Mesenchymal stem cell (in vitro differentiated cells and primary cell): ENCODE data around the gene ZMPSTE24.

Experiments used
- DNase-seq: peaks from one replicate; pipeline ENCODE4 v3.0.0-alpha.2; 2013
- H2AFZ ChIP-seq: one replicate; pipeline ENCODE4 v1.6.1; 2013; ENCODE audit warnings: low read depth, mild to moderate bottlenecking, control low read depth, inconsistent platforms, low read length, moderate library complexity
- H2AK5ac ChIP-seq: 2 replicates; pipeline ENCODE4 v1.6.1; 2013; ENCODE audit warnings: low read length, moderate library complexity, mild to moderate bottlenecking, inconsistent platforms; ENCODE audit not compliant: severe bottlenecking
- H2BK120ac ChIP-seq: one replicate; pipeline ENCODE4 v1.6.1; 2013; ENCODE audit warnings: low read depth, mild to moderate bottlenecking, inconsistent platforms, low read length, moderate library complexity
- H2BK12ac ChIP-seq, 2 experiments: one replicate each; pipeline ENCODE4 v1.6.1; 2013; ENCODE audit warnings: inconsistent platforms in 2 of 2, low read length in 2 of 2, mild to moderate bottlenecking in 2 of 2, moderate library complexity in 2 of 2, control low read depth in 1 of 2
- H2BK15ac ChIP-seq: one replicate; pipeline ENCODE4 v1.6.1; 2013; ENCODE audit warnings: mild to moderate bottlenecking, low read depth, inconsistent platforms; ENCODE audit not compliant: poor library complexity, severe bottlenecking
- H2BK5ac ChIP-seq: 2 replicates; pipeline ENCODE4 v1.6.1; 2013; ENCODE audit warnings: low read depth, mild to moderate bottlenecking, low read length, control low read depth, inconsistent platforms; ENCODE audit not compliant: poor library complexity, severe bottlenecking
- H3K14ac ChIP-seq, 2 experiments: one replicate each; pipeline ENCODE4 v1.6.1; 2013; ENCODE audit warnings: inconsistent platforms in 2 of 2, low read length in 2 of 2, control low read depth in 1 of 2, mild to moderate bottlenecking in 1 of 2, moderate library complexity in 1 of 2
- H3K18ac ChIP-seq, 2 experiments: one replicate each; pipeline ENCODE4 v1.6.1; 2013; ENCODE audit warnings: inconsistent platforms in 2 of 2, low read length in 2 of 2, control low read depth in 1 of 2, low read depth in 1 of 2, mild to moderate bottlenecking in 1 of 2
- H3K23ac ChIP-seq, 2 experiments: one replicate each; pipeline ENCODE4 v1.6.1; 2013; ENCODE audit warnings: inconsistent platforms in 2 of 2, low read length in 2 of 2, mild to moderate bottlenecking in 2 of 2, moderate library complexity in 2 of 2, control low read depth in 1 of 2
- H3K27ac ChIP-seq: 2 replicates; pipeline ENCODE4 v1.5.1; 2013; ENCODE audit warnings: mild to moderate bottlenecking, moderate library complexity, low read length, control low read depth, inconsistent platforms; ENCODE audit not compliant: poor library complexity, severe bottlenecking
- H3K27me3 ChIP-seq, 2 experiments: 2 replicates each; pipeline versions ENCODE4 v1.6.1 to v1.7.0; 2013; ENCODE audit warnings: low read length in 2 of 2, mild to moderate bottlenecking in 2 of 2, moderate library complexity in 2 of 2, control low read depth in 1 of 2, inconsistent platforms in 1 of 2; ENCODE audit not compliant: control insufficient read depth in 1 of 2, insufficient read depth in 1 of 2
- H3K36me3 ChIP-seq, 2 experiments: 2 replicates each; pipeline versions ENCODE4 v1.6.1 to v1.7.0; 2013; ENCODE audit warnings: low read length in 2 of 2, control low read depth in 1 of 2, inconsistent platforms in 1 of 2, low read depth in 1 of 2, mild to moderate bottlenecking in 1 of 2; ENCODE audit not compliant: insufficient read depth in 2 of 2, control insufficient read depth in 1 of 2
- H3K4ac ChIP-seq, 2 experiments: one replicate each; pipeline ENCODE4 v1.6.1; 2013; ENCODE audit warnings: inconsistent platforms in 2 of 2, low read length in 2 of 2, mild to moderate bottlenecking in 2 of 2, moderate library complexity in 2 of 2, control low read depth in 1 of 2, low read depth in 1 of 2
- H3K4me1 ChIP-seq: 2 replicates; pipeline ENCODE4 v1.6.1; 2013; ENCODE audit warnings: low read depth, low read length, control low read depth; ENCODE audit not compliant: control insufficient read depth, insufficient read depth
- H3K4me2 ChIP-seq: 2 replicates; pipeline ENCODE4 v1.6.1; 2013; ENCODE audit warnings: low read length, mild to moderate bottlenecking, inconsistent platforms; ENCODE audit not compliant: poor library complexity, severe bottlenecking
- H3K4me3 ChIP-seq, 2 experiments: 2 replicates each; pipeline versions ENCODE4 v1.5.1 to v1.7.0; 2013; ENCODE audit warnings: low read length in 2 of 2, mild to moderate bottlenecking in 2 of 2, control low read depth in 1 of 2, low read depth in 1 of 2; ENCODE audit not compliant: insufficient read depth in 1 of 2
- H3K79me1 ChIP-seq: replicated peaks from 2 replicates; pipeline ENCODE4 v1.6.1; 2013; ENCODE audit warnings: mild to moderate bottlenecking, control low read depth, low read length, inconsistent platforms; ENCODE audit not compliant: poor library complexity, severe bottlenecking
- H3K9ac ChIP-seq: 2 replicates; pipeline ENCODE4 v1.7.0; 2013; ENCODE audit warnings: mild to moderate bottlenecking, low read length, moderate library complexity
- H3K9me3 ChIP-seq: 2 replicates; pipeline ENCODE4 v1.7.0; 2013; ENCODE audit warnings: mild to moderate bottlenecking, low read length; ENCODE audit not compliant: control insufficient read depth
- H4K8ac ChIP-seq: one replicate; pipeline ENCODE4 v1.6.1; 2013; ENCODE audit warnings: inconsistent platforms, mild to moderate bottlenecking, low read length, moderate library complexity
- H4K91ac ChIP-seq: one replicate; pipeline ENCODE4 v1.6.1; 2013; ENCODE audit warnings: mild to moderate bottlenecking, low read length, inconsistent platforms
- WGBS: methylation state at CpG from one replicate; pipeline ENCODE4 v1.1.7; 2013; ENCODE audit warnings: mixed read lengths; 5-methylcytosine and 5-hydroxymethylcytosine counted together

Gene ZMPSTE24

GRCh38 chr1:40302475-40302874, 44.4 kb downstream of the ZMPSTE24 start:
- no peak overlapping the region for H4K8ac ChIP-seq
- H3K23ac ChIP-seq = no peak overlapping the region
- no peaks in the 10 kb centered on the region for H3K79me1 ChIP-seq
- no peak overlapping the region for H2BK5ac ChIP-seq
- H2AK5ac ChIP-seq = no peak overlapping the region
- H3K9me3 ChIP-seq = no peaks in the 10 kb centered on the region
- no peaks in the 10 kb centered on the region for H3K4me1 ChIP-seq
- H3K9ac ChIP-seq = no peak overlapping the region
- no peak for DNase-seq
- H4K91ac ChIP-seq = no peak overlapping the region
- no peaks in the 10 kb centered on the region for H3K36me3 ChIP-seq
- no peak overlapping the region for H3K4me3 ChIP-seq
- no peak overlapping the region for H2BK15ac ChIP-seq
- no peak overlapping the region for H3K18ac ChIP-seq
- H3K14ac ChIP-seq = no peak overlapping the region
- H2AFZ ChIP-seq = no peak overlapping the region
- no peak overlapping the region for H2BK12ac ChIP-seq
- H3K4me2 ChIP-seq = no peak overlapping the region
- peaks cover 0 to 22% of the 10 kb centered on the region in 2 experiments for H3K27me3 ChIP-seq
- no peak overlapping the region for H3K27ac ChIP-seq
- WGBS = 90% methylated on average over 13 of the region's 13 CpGs
- H3K4ac ChIP-seq = no peak overlapping the region
- no peak overlapping the region for H2BK120ac ChIP-seq

DNA sequence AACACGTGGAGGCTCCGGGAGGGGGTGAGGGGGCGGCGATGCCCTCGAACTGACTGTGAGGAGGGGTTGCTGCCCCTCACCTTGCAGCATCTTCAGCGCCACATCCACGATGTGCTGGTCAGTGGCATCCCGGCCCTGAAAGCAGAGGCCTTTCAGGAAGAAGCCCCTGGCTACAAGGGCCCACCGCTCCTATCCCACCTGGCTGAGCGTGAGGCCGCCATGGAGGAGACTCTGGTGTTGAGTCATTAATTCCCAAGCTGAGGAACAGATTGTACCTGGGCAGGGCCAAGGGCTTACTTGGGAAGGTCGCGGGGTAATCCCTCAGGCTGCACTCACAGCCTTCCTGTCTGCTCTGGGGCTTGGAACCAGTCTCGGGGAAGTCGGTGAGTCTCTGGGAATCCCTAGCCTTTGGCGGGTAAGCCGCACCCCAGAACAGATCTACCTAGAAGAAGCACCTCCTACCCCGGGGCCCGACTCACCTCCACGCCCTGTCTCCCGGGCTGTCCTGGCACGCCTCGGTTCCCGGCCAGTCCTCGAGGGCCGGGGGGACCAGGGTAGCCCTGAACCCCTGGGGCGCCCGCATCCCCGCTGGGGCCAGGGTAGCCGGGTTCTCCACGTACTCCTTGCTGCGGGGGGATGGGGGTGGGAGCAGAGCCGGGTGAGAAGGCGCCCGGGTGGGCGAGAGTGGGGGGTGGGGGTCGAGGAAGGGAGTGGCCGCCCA, 45.2 kb downstream of the ZMPSTE24 start:
- Histone ChIP-seq H2AK5ac (no peak overlapping the region), H3K4me3 (no peak overlapping the region), H3K23ac (no peak overlapping the region), H3K79me1 (no peaks in the 10 kb centered on the region), H2BK15ac (no peak overlapping the region), H3K14ac (no peak overlapping the region), H3K4ac (no peak overlapping the region), H4K91ac (no peak overlapping the region), H3K9ac (no peak overlapping the region), H3K36me3 (no peaks in the 10 kb centered on the region), H2BK120ac (no peak overlapping the region), H3K18ac (no peak overlapping the region), H3K4me2 (no peak overlapping the region), H2BK12ac (no peak overlapping the region), H3K4me1 (no peaks in the 10 kb centered on the region), H4K8ac (no peak overlapping the region), H2BK5ac (no peak overlapping the region), H3K27ac (no peak overlapping the region), H2AFZ (no peak overlapping the region), H3K27me3 (peaks cover 0 to 22% of the 10 kb centered on the region in 2 experiments), H3K9me3 (no peaks in the 10 kb centered on the region)
- no peak for DNase-seq
- WGBS = 94% methylated on average over 33 of the region's 38 CpGs

GRCh38 chr1:40303790-40304189, 45.8 kb downstream of the ZMPSTE24 start:
- H3K27me3 ChIP-seq = peaks cover 0 to 22% of the 10 kb centered on the region in 2 experiments
- H3K4me3 ChIP-seq = peak overlapping the region in 1 of 2 experiments; percentile 15
- H3K4me2 ChIP-seq = no peak overlapping the region
- no peak overlapping the region for H2BK5ac ChIP-seq
- 91% methylated on average over 33 of the region's 33 CpGs for WGBS
- H2AFZ ChIP-seq = no peak overlapping the region
- H2BK15ac ChIP-seq = no peak overlapping the region
- no peak overlapping the region for H2BK12ac ChIP-seq
- H2AK5ac ChIP-seq = no peak overlapping the region
- no peak overlapping the region for H3K27ac ChIP-seq
- H4K91ac ChIP-seq = no peak overlapping the region
- H3K4ac ChIP-seq = no peak overlapping the region
- H3K79me1 ChIP-seq = no peaks in the 10 kb centered on the region
- no peak overlapping the region for H2BK120ac ChIP-seq
- DNase-seq = no peak
- H3K18ac ChIP-seq = no peak overlapping the region
- no peak overlapping the region for H3K9ac ChIP-seq
- no peaks in the 10 kb centered on the region for H3K9me3 ChIP-seq
- no peak overlapping the region for H4K8ac ChIP-seq
- H3K36me3 ChIP-seq = no peaks in the 10 kb centered on the region
- H3K14ac ChIP-seq = no peak overlapping the region
- no peaks in the 10 kb centered on the region for H3K4me1 ChIP-seq
- no peak overlapping the region for H3K23ac ChIP-seq

DNA sequence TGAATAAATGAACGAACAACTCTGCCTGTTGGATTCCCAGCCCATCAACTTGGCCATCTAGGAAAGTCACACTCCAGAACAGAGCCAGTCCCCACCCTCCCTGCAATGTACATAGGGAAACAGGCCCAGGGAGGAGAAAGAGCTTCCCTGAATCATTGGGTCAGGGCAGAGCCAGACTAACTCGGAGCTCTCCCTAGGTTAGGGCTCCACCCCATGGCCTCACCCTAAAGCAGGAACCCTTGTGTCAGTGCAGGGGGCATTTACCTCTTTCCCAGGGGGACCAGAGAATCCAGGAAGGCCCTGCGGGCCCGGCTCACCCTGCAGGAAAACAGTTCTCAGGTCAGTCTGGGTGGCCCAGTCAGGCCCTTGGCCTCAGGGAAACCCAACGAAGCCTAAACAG, 47.4 kb downstream of the ZMPSTE24 start:
- Histone ChIP-seq H3K4me1 (no peaks in the 10 kb centered on the region), H2BK120ac (no peak overlapping the region), H3K9me3 (no peaks in the 10 kb centered on the region), H3K36me3 (no peaks in the 10 kb centered on the region), H3K27me3 (peaks cover 0 to 22% of the 10 kb centered on the region in 2 experiments), H3K4me2 (no peak overlapping the region), H3K4me3 (no peak overlapping the region), H2AFZ (no peak overlapping the region), H2BK5ac (no peak overlapping the region), H3K4ac (no peak overlapping the region), H3K14ac (no peak overlapping the region), H4K8ac (no peak overlapping the region), H2BK12ac (no peak overlapping the region), H3K27ac (no peak overlapping the region), H2AK5ac (no peak overlapping the region), H3K18ac (no peak overlapping the region), H3K9ac (no peak overlapping the region), H2BK15ac (no peak overlapping the region), H3K79me1 (no peaks in the 10 kb centered on the region), H3K23ac (no peak overlapping the region), H4K91ac (no peak overlapping the region)
- DNase-seq = no peak
- WGBS = 85% methylated on average over 5 of the region's 5 CpGs
